DND-41 (cell line): ENCODE results near the gene VAMP4.

ENCODE experiments used
- CTCF ChIP-seq: IDR thresholded peaks from 2 replicates; pipeline ENCODE4 v1.5.1; 2012; ENCODE audit warnings: borderline replicate concordance, low read length, moderate library complexity, mild to moderate bottlenecking; ENCODE audit not compliant: poor library complexity, severe bottlenecking; ENCODE audit errors: extremely low read depth
- EZH2 ChIP-seq: IDR thresholded peaks from 3 replicates; pipeline ENCODE4 v1.6.1; 2012; ENCODE audit warnings: borderline replicate concordance, low read depth, mild to moderate bottlenecking, moderate library complexity, low read length, inconsistent platforms; ENCODE audit not compliant: severe bottlenecking

- TF ChIP-seq CTCF (no peak), EZH2 (no peak)
Measured at GRCh38 chr1:171716616-171717015, 25.2 kb downstream of the VAMP4 start.
